ENCODE data around the gene TCTA. TPM values are rescaled to one million over a fixed set of nuclear protein-coding genes. Genes with fewer than 3 reads are reported as not detected.

The TCTA gene
- total RNA-seq, 2 donors from 2014 or later, result 14.0 to 59.0 TPM

DNA sequence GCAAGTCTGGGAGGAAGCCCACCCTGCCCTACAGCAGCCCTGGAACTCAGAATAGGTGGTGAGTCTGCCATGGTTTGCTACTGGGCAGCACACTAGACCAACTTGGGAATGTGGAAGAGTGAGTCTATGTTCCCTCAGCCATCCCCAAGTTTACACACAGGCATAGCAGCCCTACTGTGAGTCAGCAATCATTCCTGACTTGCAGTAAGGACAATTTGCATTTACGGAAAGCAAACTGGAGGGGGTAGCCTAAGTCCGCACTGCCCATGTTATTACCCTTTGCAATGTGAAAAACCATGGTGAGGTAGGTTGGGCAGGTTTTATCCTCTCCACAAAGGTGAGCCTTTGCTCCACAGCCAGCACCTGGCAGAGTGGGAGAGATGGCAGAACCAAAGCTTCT is 4.6 kb downstream of the TCTA start:
- Histone ChIP-seq H3K27ac (peak overlapping the region in 2 of 4 donors; percentile 0 to 22), H3K27me3 (no peaks in the 10 kb centered on the region), H3K4me1 (peaks cover 34% of the 10 kb centered on the region), H3K4me3 (no peak overlapping the region), H3K36me3 (replicated peaks in 1 of 2; ENCODE audit: insufficient read depth in 1 of 2, low read depth in 2 of 2) (no peaks in the 10 kb centered on the region), H3K9me3 (no peaks in the 10 kb centered on the region)
- WGBS, 2 donors, result 90 to 94% methylated on average over 2 of the region's 2 CpGs
- DNase-seq (no peak), ATAC-seq (no peak)
- TF ChIP-seq POLR2A (IDR thresholded peaks at IDR 0.05), result no peak
- TF ChIP-seq, protein P1, sequence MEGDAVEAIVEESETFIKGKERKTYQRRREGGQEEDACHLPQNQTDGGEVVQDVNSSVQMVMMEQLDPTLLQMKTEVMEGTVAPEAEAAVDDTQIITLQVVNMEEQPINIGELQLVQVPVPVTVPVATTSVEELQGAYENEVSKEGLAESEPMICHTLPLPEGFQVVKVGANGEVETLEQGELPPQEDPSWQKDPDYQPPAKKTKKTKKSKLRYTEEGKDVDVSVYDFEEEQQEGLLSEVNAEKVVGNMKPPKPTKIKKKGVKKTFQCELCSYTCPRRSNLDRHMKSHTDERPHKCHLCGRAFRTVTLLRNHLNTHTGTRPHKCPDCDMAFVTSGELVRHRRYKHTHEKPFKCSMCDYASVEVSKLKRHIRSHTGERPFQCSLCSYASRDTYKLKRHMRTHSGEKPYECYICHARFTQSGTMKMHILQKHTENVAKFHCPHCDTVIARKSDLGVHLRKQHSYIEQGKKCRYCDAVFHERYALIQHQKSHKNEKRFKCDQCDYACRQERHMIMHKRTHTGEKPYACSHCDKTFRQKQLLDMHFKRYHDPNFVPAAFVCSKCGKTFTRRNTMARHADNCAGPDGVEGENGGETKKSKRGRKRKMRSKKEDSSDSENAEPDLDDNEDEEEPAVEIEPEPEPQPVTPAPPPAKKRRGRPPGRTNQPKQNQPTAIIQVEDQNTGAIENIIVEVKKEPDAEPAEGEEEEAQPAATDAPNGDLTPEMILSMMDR (IDR thresholded peaks at IDR 0.05), result no peak
- intact Hi-C loops (cut with DNase I), result no loop called here

DNA sequence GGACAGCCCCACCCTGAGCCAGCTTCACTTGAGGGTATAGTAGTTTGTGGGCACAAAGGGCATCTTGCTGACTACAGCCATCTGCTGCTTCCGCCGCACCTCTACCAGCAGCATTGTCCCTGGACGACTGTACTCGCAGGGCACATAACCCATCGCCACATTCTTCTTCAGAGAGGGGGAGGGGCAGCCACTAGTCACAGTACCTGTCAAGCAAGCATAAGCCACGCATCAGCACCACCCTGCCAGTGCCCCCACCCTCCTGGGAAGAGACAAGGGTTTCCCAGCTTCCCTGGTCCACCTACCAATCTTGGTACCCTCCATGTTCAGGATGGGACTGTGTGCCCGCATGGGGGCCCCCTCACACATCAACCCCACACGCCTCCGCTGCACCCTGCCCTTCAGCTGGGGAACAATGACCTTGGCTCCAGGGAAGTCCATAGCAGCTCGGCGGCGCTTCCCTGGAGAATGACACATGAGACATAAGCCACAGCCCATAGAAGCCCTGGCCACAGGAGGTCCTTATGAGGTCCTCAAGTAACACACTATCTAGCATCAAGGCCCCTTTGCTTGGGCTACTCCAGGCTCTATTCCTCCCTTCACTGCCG is 5.4 kb downstream of the TCTA start:
- Histone ChIP-seq H3K27ac (no peak overlapping the region), H3K36me3 (replicated peaks in 1 of 2; ENCODE audit: insufficient read depth in 1 of 2, low read depth in 2 of 2) (no peaks in the 10 kb centered on the region), H3K4me3 (no peak overlapping the region), H3K27me3 (no peaks in the 10 kb centered on the region), H3K9me3 (no peaks in the 10 kb centered on the region), H3K4me1 (peaks cover 41% of the 10 kb centered on the region)
- DNase-seq (no peak), ATAC-seq (no peak)
- intact Hi-C loops (cut with DNase I), result no loop called here
- 79 to 100% methylated on average over 1 to 9 of the region's 13 CpGs for WGBS, 2 donors
- TF ChIP-seq, protein P1 (IDR thresholded peaks at IDR 0.05), result no peak
- no peak for TF ChIP-seq POLR2A (IDR thresholded peaks at IDR 0.05)

DNA sequence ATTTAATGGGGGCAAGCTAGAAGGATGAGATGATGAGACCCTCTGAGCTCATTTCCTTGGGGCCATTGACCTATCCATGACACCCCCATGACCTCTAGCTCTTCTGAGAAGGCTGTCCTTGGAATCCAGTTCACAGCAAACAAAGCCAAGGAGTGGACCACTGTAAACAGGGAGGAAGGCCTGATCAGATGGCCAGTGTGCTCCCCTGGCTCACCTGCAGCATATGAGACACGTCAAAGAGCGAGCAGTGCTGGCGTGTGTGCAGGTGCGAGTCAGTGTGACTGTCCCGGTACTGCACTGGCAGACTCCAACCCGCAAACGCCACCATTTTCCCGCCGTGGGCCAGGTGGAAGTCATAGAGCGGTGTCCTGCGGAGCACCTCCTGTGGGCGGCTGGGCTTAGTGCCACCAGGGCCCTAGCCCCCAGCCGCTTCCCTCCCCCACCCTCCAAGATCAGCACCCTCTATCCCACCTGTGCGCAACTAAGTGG is 9.7 kb downstream of the TCTA start:
- Histone ChIP-seq H3K27ac (peak overlapping the region; percentile 67 to 83 (median 80)), H3K27me3 (no peaks in the 10 kb centered on the region), H3K4me3 (peak overlapping the region in 1 of 2 donors; percentile 48), H3K36me3 (replicated peaks in 1 of 2; ENCODE audit: insufficient read depth in 1 of 2, low read depth in 2 of 2) (no peaks in the 10 kb centered on the region), H3K9me3 (no peaks in the 10 kb centered on the region), H3K4me1 (peaks cover 36% of the 10 kb centered on the region)
- intact Hi-C loops (cut with DNase I), result loop anchor here (10.0 kb wide), 1 partner anchor 77 kb away; the partner anchor contains the start of gene USP4
- peak in 2 of 4 donors; percentile 39 for DNase-seq
- 6 to 13% methylated on average over 4 to 14 of the region's 14 CpGs for WGBS, 2 donors
- ATAC-seq, result peak; percentile 31
- no peak for TF ChIP-seq POLR2A (IDR thresholded peaks at IDR 0.05)
- TF ChIP-seq, protein P1 (IDR thresholded peaks at IDR 0.05), result peak in 1 of 7 experiments; percentile 12

DNA sequence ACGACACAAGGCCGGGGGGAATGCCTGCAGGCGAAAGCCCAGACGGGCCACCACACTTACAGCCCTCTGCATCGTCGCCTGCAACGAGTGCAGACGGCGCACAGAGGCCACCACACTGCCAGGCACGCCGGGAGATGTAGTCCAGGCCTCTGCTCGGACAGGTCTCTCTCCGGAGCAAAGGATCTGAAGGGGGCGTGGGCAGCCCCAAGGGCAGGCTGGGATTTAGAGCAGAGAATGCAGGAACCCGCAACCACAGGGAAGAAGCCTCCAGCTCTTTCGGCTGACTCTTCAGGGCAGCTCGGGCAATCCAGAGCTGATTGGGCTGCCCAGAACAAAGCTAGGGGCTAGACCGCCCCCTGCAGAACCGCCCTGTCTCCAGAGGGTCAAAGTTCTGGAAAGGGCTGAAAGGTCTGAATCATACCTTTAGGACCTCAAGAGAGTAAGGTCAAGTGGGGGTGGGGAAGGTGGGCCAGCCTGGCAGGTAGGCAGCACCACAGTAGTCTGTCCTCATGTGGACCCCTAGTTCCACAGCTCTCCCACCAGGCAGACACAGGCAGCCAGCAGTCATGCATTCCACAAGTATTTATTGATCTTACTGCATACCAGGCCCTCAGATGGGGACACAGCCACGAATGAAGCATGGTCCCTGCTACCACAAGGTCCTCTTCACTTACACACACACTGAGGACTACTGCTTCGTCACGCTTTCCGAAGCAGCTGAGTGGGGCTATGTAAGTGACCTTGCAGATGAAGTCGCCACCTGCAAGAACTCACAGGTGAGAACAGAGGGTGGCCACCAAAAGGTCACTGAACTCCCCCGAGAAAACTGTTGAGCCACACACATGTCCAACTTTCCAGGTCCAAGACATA is 10.4 kb downstream of the TCTA start, which contains the start of gene AMT:
AMT (minus strand) TSS at position 95 of the 870 bp plus-strand sequence; CDS start at position 72, 23 bp downstream.
- Histone ChIP-seq H3K4me1 (peaks cover 36% of the 10 kb centered on the region), H3K9me3 (no peaks in the 10 kb centered on the region), H3K36me3 (replicated peaks in 1 of 2; ENCODE audit: insufficient read depth in 1 of 2, low read depth in 2 of 2) (no peaks in the 10 kb centered on the region), H3K27me3 (no peaks in the 10 kb centered on the region), H3K27ac (peak within 1 kb of the TSS; percentile 67 to 83 (median 80)), H3K4me3 (peak within 1 kb of the TSS in 1 of 2 donors; percentile 48)
- intact Hi-C loops (cut with DNase I), result loop anchor here (10.0 kb wide), 1 partner anchor 78 kb away; the partner anchor contains the start of gene USP4
- WGBS, 2 donors, result 6 to 9% methylated on average over 11 to 25 of the region's 25 CpGs
- TF ChIP-seq, protein P1 (IDR thresholded peaks at IDR 0.05), result no peak
- peak; percentile 17 to 50 (median 45) for TF ChIP-seq POLR2A (IDR thresholded peaks at IDR 0.05)
- ATAC-seq, result peak; percentile 84
- DNase-seq, result peak; percentile 75 to 82 (median 82)
